Mesodermal cell (in vitro differentiated cells): Measurements from ENCODE around the gene LEP.

Experiments used
- H3K27ac ChIP-seq: 2 replicates; pipeline ENCODE4 v1.7.0; 2013; ENCODE audit warnings: mild to moderate bottlenecking, low read depth, low read length, moderate library complexity; ENCODE audit not compliant: severe bottlenecking
- H3K36me3 ChIP-seq: 2 replicates; pipeline ENCODE4 v1.7.1; 2013; ENCODE audit warnings: mild to moderate bottlenecking, low read length, moderate library complexity; ENCODE audit not compliant: control insufficient read depth, insufficient read depth
- H3K4me1 ChIP-seq: one replicate; pipeline ENCODE4 v1.7.1; 2013; ENCODE audit warnings: mild to moderate bottlenecking, low read length; ENCODE audit not compliant: insufficient read depth, control insufficient read depth, poor library complexity, severe bottlenecking
- H3K4me3 ChIP-seq: 2 replicates; pipeline ENCODE4 v1.7.0; 2013; ENCODE audit warnings: low read length, control low read depth, mild to moderate bottlenecking; ENCODE audit not compliant: insufficient read depth, poor library complexity, severe bottlenecking; ENCODE audit errors: extremely low read depth
- H3K9me3 ChIP-seq: 2 replicates; pipeline ENCODE4 v1.7.1; 2013; ENCODE audit warnings: mild to moderate bottlenecking, low read length, moderate library complexity; ENCODE audit not compliant: control insufficient read depth
- WGBS, 2 experiments: methylation state at CpG; one replicate each; pipeline ENCODE4 v1.1.5; 2013; ENCODE audit warnings: missing lambda C conversion rate in 2 of 2; ENCODE audit not compliant: insufficient coverage in 2 of 2; 5-methylcytosine and 5-hydroxymethylcytosine counted together

The LEP gene

GRCh38 chr7:128214463-128214862, 26.6 kb upstream of the LEP start:
- no peaks in the 10 kb centered on the region for H3K36me3 ChIP-seq
- H3K4me1 ChIP-seq, result peaks cover 7% of the 10 kb centered on the region
- H3K4me3 ChIP-seq, result no peak overlapping the region
- H3K9me3 ChIP-seq, result no peaks in the 10 kb centered on the region
- 80 to 90% methylated on average over 1 of the region's 1 CpG for WGBS, 2 experiments
- H3K27ac ChIP-seq, result no peak overlapping the region

GRCh38 chr7:128215281-128215680, 25.8 kb upstream of the LEP start:
- no peaks in the 10 kb centered on the region for H3K36me3 ChIP-seq
- H3K27ac ChIP-seq, result no peak overlapping the region
- no peaks in the 10 kb centered on the region for H3K9me3 ChIP-seq
- no peak overlapping the region for H3K4me3 ChIP-seq
- H3K4me1 ChIP-seq, result peaks cover 7% of the 10 kb centered on the region
- 80% methylated on average over 2 of the region's 3 CpGs; no CpG with 5 or more reads in 1 of the 2 experiments for WGBS, 2 experiments

- H3K4me1 ChIP-seq, result peaks cover 7% of the 10 kb centered on the region
- no peaks in the 10 kb centered on the region for H3K36me3 ChIP-seq
- WGBS, 2 experiments, result 100% methylated on average over 1 of the region's 1 CpG; no CpG with 5 or more reads in 1 of the 2 experiments
- no peaks in the 10 kb centered on the region for H3K9me3 ChIP-seq
- no peak overlapping the region for H3K27ac ChIP-seq
- no peak overlapping the region for H3K4me3 ChIP-seq
Observed at GRCh38 chr7:128215739-128216138, 25.3 kb upstream of the LEP start.

- Histone ChIP-seq H3K4me3 (no peak overlapping the region), H3K36me3 (no peaks in the 10 kb centered on the region), H3K4me1 (no peaks in the 10 kb centered on the region), H3K9me3 (no peaks in the 10 kb centered on the region), H3K27ac (no peak overlapping the region)
- WGBS, 2 experiments, result 83 to 94% methylated on average over 11 of the region's 12 CpGs
Observed at GRCh38 chr7:128217030-128217805, 23.9 kb upstream of the LEP start.

GRCh38 chr7:128217967-128218652, 23.0 kb upstream of the LEP start:
- H3K4me3 ChIP-seq, result no peak overlapping the region
- H3K36me3 ChIP-seq, result no peaks in the 10 kb centered on the region
- no peaks in the 10 kb centered on the region for H3K9me3 ChIP-seq
- H3K4me1 ChIP-seq, result peaks cover 2% of the 10 kb centered on the region
- WGBS, 2 experiments, result 75 to 85% methylated on average over 7 to 8 of the region's 9 CpGs
- no peak overlapping the region for H3K27ac ChIP-seq

GRCh38 chr7:128219636-128220035, 21.4 kb upstream of the LEP start:
- peaks cover 2% of the 10 kb centered on the region for H3K4me1 ChIP-seq
- no peak overlapping the region for H3K27ac ChIP-seq
- 92 to 100% methylated on average over 1 of the region's 2 CpGs for WGBS, 2 experiments
- no peaks in the 10 kb centered on the region for H3K36me3 ChIP-seq
- no peaks in the 10 kb centered on the region for H3K9me3 ChIP-seq
- no peak overlapping the region for H3K4me3 ChIP-seq

- 40 to 81% methylated on average over 2 to 3 of the region's 5 CpGs for WGBS, 2 experiments
- H3K27ac ChIP-seq, result no peak overlapping the region
- H3K9me3 ChIP-seq, result no peaks in the 10 kb centered on the region
- no peak overlapping the region for H3K4me3 ChIP-seq
- H3K4me1 ChIP-seq, result peaks cover 2% of the 10 kb centered on the region
- H3K36me3 ChIP-seq, result no peaks in the 10 kb centered on the region
Observed at GRCh38 chr7:128221929-128222403, 19.1 kb upstream of the LEP start.

GRCh38 chr7:128226132-128226980, 14.7 kb upstream of the LEP start:
- no peak overlapping the region for H3K27ac ChIP-seq
- 78 to 85% methylated on average over 2 of the region's 2 CpGs for WGBS, 2 experiments
- peaks cover 2% of the 10 kb centered on the region for H3K4me1 ChIP-seq
- no peaks in the 10 kb centered on the region for H3K36me3 ChIP-seq
- H3K4me3 ChIP-seq, result no peak overlapping the region
- no peaks in the 10 kb centered on the region for H3K9me3 ChIP-seq

GRCh38 chr7:128227271-128227670, 13.8 kb upstream of the LEP start:
- no peak overlapping the region for H3K4me3 ChIP-seq
- 90% methylated on average over 3 of the region's 3 CpGs; no CpG with 5 or more reads in 1 of the 2 experiments for WGBS, 2 experiments
- H3K36me3 ChIP-seq, result no peaks in the 10 kb centered on the region
- H3K27ac ChIP-seq, result no peak overlapping the region
- no peaks in the 10 kb centered on the region for H3K9me3 ChIP-seq
- H3K4me1 ChIP-seq, result peaks cover 2% of the 10 kb centered on the region

GRCh38 chr7:128231021-128231420, 10.1 kb upstream of the LEP start:
- WGBS, 2 experiments, result 90 to 100% methylated on average over 4 to 5 of the region's 5 CpGs
- no peak overlapping the region for H3K27ac ChIP-seq
- no peak overlapping the region for H3K4me3 ChIP-seq
- no peaks in the 10 kb centered on the region for H3K4me1 ChIP-seq
- H3K9me3 ChIP-seq, result no peaks in the 10 kb centered on the region
- H3K36me3 ChIP-seq, result no peaks in the 10 kb centered on the region
